H1 (cell line): ENCODE measurements around the gene DNAJC11. TPM values are rescaled to one million over a fixed set of nuclear protein-coding genes. Genes with fewer than 3 reads are reported as not detected.
A peak's percentile ranks its signal among the peaks of the same experiment; 100 is the strongest.

Source experiments
- CTCF ChIA-PET: fragments of 300-600 bp; sonication (Branson Sonifier 250); formaldehyde crosslinking; loops from one replicate; lab custom pipeline; 2021; ENCODE audit not compliant: partially characterized antibody; lab: Charles Lee
- POLR2A ChIA-PET: fragments of 300-600 bp; sonication (Branson Sonifier 250); formaldehyde crosslinking; loops from one replicate; lab custom pipeline; 2021; ENCODE audit warnings: inconsistent platforms; ENCODE audit not compliant: partially characterized antibody; lab: Charles Lee
- DNase-seq, 2 experiments: peaks; one replicate each; pipeline versions ENCODE4 v3.0.0 to v3.0.0-alpha.2; 2010 to 2022; ENCODE audit warnings: low spot score in 2 of 2, low read depth in 1 of 2, mixed read lengths in 1 of 2
- FAIRE-seq: peaks from 2 replicates; lab custom pipeline; 2011; peaks lifted over from hg19 to GRCh38; lab: Jason Lieb, UNC
- H2AFZ ChIP-seq: 2 replicates; pipeline ENCODE4 v1.8.1; 2012; ENCODE audit warnings: low read length, inconsistent platforms
- H2AK5ac ChIP-seq: 2 replicates; pipeline ENCODE4 v1.6.1; 2013; ENCODE audit warnings: low read depth, low read length
- H2BK120ac ChIP-seq: replicated peaks from 2 replicates; pipeline ENCODE3; 2013; ENCODE audit warnings: low read depth, low read length, inconsistent platforms
- H2BK12ac ChIP-seq: 2 replicates; pipeline ENCODE4 v1.6.1; 2013; ENCODE audit warnings: low read depth, low read length
- H2BK15ac ChIP-seq: 2 replicates; pipeline ENCODE4 v1.6.1; 2013; ENCODE audit warnings: low read length
- H2BK20ac ChIP-seq: 2 replicates; pipeline ENCODE4 v1.6.1; 2013; ENCODE audit warnings: low read length
- H2BK5ac ChIP-seq: 2 replicates; pipeline ENCODE4 v1.6.1; 2013; ENCODE audit warnings: low read depth, low read length
- H3K14ac ChIP-seq: 2 replicates; pipeline ENCODE4 v1.6.1; 2013; ENCODE audit warnings: inconsistent platforms; ENCODE audit not compliant: insufficient read length
- H3K18ac ChIP-seq: 2 replicates; pipeline ENCODE4 v1.6.1; 2013; ENCODE audit warnings: low read length; ENCODE audit errors: extremely low read depth
- H3K23ac ChIP-seq: 2 replicates; pipeline ENCODE4 v1.6.1; 2013; ENCODE audit warnings: inconsistent platforms; ENCODE audit not compliant: insufficient read length
- H3K23me2 ChIP-seq: 2 replicates; pipeline ENCODE4 v1.6.1; 2013; ENCODE audit warnings: low read depth, low read length
- H3K27ac ChIP-seq: 2 replicates; pipeline ENCODE4 v1.6.1; 2011; ENCODE audit warnings: low read depth, low read length, inconsistent platforms
- H3K27me3 ChIP-seq, 4 experiments: replicated peaks in 1 of 4; 1 replicate in 1 of 4; 2 replicates in 3 of 4; pipeline versions ENCODE4 v1.6.1 to v1.8.1; 2011 to 2013; ENCODE audit warnings: low read length in 3 of 4, mild to moderate bottlenecking in 3 of 4, inconsistent platforms in 2 of 4, mixed read lengths in 2 of 4, moderate library complexity in 1 of 4; ENCODE audit not compliant: control insufficient read depth in 3 of 4, insufficient read depth in 3 of 4; ENCODE audit errors: extremely low read depth in 1 of 4
- H3K36me3 ChIP-seq, 4 experiments: 2 replicates each; pipeline versions ENCODE4 v1.6.1 to v1.8.1; 2011 to 2013; ENCODE audit warnings: mild to moderate bottlenecking in 4 of 4, low read length in 3 of 4, moderate library complexity in 2 of 4, control low read depth in 1 of 4, inconsistent platforms in 1 of 4; ENCODE audit not compliant: insufficient read depth in 4 of 4, control insufficient read depth in 2 of 4
- H3K4ac ChIP-seq: replicated peaks from 2 replicates; pipeline ENCODE3; 2013; ENCODE audit warnings: low read length, low read depth, mixed read lengths, inconsistent platforms; ENCODE audit not compliant: insufficient read length
- H3K4me1 ChIP-seq, 4 experiments: replicated peaks in 1 of 4; 1 replicate in 1 of 4; 2 replicates in 3 of 4; pipeline versions ENCODE4 v1.6.1 to v1.8.1; 2011 to 2013; ENCODE audit warnings: low read length in 3 of 4, inconsistent platforms in 2 of 4, mixed read lengths in 1 of 4; ENCODE audit not compliant: insufficient read depth in 4 of 4, control insufficient read depth in 3 of 4
- H3K4me2 ChIP-seq, 2 experiments: 2 replicates each; pipeline versions ENCODE4 v1.6.1 to v1.8.1; 2011 to 2013; ENCODE audit warnings: low read depth in 2 of 2, low read length in 2 of 2, control low read depth in 1 of 2, inconsistent platforms in 1 of 2, mild to moderate bottlenecking in 1 of 2; ENCODE audit not compliant: insufficient read depth in 1 of 2
- H3K4me3 ChIP-seq, 4 experiments: fragments of 200-600, 300-600 bp in 1 of 4; sonication (generic), shearing (Covaris generic), sonication (Bioruptor Twin) in 1 of 4; 2 replicates each; pipeline versions ENCODE4 v1.5.1 to v1.8.1; 2011 to 2016; ENCODE audit warnings: low read length in 4 of 4, low read depth in 3 of 4, control low read depth in 2 of 4, inconsistent platforms in 2 of 4, mild to moderate bottlenecking in 2 of 4, mixed read lengths in 1 of 4, moderate library complexity in 1 of 4; ENCODE audit not compliant: insufficient read depth in 2 of 4; ENCODE audit errors: extremely low read depth in 1 of 4
- H3K56ac ChIP-seq: replicated peaks from 2 replicates; pipeline ENCODE3; 2013; ENCODE audit warnings: low read depth, mild to moderate bottlenecking, mixed read lengths, low read length, inconsistent platforms; ENCODE audit not compliant: insufficient read length
- H3K79me1 ChIP-seq: 2 replicates; pipeline ENCODE4 v1.6.1; 2013; ENCODE audit warnings: low read depth, low read length, control low read depth
- H3K79me2 ChIP-seq, 2 experiments: 2 replicates each; pipeline versions ENCODE4 v1.6.1 to v1.8.1; 2012 to 2013; ENCODE audit warnings: low read length in 2 of 2, mild to moderate bottlenecking in 2 of 2, inconsistent platforms in 1 of 2; ENCODE audit not compliant: insufficient read depth in 2 of 2, control insufficient read depth in 1 of 2
- H3K9ac ChIP-seq, 4 experiments: replicated peaks in 1 of 4; 1 replicate in 1 of 4; 2 replicates in 3 of 4; pipeline versions ENCODE4 v1.6.1 to v1.8.1; 2011 to 2013; ENCODE audit warnings: low read depth in 3 of 4, low read length in 3 of 4, control low read depth in 2 of 4, mild to moderate bottlenecking in 2 of 4, moderate library complexity in 2 of 4, inconsistent platforms in 1 of 4; ENCODE audit errors: extremely low read depth in 1 of 4
- H3K9me3 ChIP-seq, 2 experiments: 2 replicates each; pipeline versions ENCODE4 v1.6.1 to v1.8.1; 2012 to 2013; ENCODE audit warnings: mild to moderate bottlenecking in 2 of 2, moderate library complexity in 2 of 2, control low read depth in 1 of 2, inconsistent platforms in 1 of 2, low read depth in 1 of 2, low read length in 1 of 2, mixed read lengths in 1 of 2; ENCODE audit not compliant: insufficient read depth in 2 of 2
- H4K20me1 ChIP-seq, 2 experiments: replicated peaks in 1 of 2; 2 replicates each; pipeline versions ENCODE3 to v1.8.1; 2011 to 2013; ENCODE audit warnings: inconsistent platforms in 2 of 2, low read length in 2 of 2, mild to moderate bottlenecking in 1 of 2; ENCODE audit not compliant: insufficient read depth in 2 of 2, control insufficient read depth in 1 of 2
- H4K5ac ChIP-seq: 2 replicates; pipeline ENCODE4 v1.6.1; 2013; ENCODE audit warnings: low read length, low read depth, mixed read lengths, inconsistent platforms; ENCODE audit not compliant: insufficient read length
- H4K8ac ChIP-seq: 2 replicates; pipeline ENCODE4 v1.8.0; 2013; ENCODE audit warnings: mild to moderate bottlenecking, moderate library complexity, low read length, inconsistent platforms; ENCODE audit not compliant: insufficient read depth; ENCODE audit errors: extremely low read depth
- H4K91ac ChIP-seq: replicated peaks from 2 replicates; pipeline ENCODE3; 2013; ENCODE audit warnings: low read length, mixed read lengths, inconsistent platforms; ENCODE audit not compliant: insufficient read length
- ASH2L ChIP-seq: fragments of 200-600, 300-600 bp; sonication (generic); IDR thresholded peaks from one replicate; pipeline ENCODE4 v1.7.1; 2017; ENCODE audit warnings: low read length
- ATF3 ChIP-seq: IDR thresholded peaks from 2 replicates; pipeline ENCODE4 v1.6.1; 2011; ENCODE audit warnings: low read depth, mild to moderate bottlenecking, low read length; ENCODE audit not compliant: insufficient read depth
- BRCA1 ChIP-seq: IDR thresholded peaks from 2 replicates; pipeline ENCODE4 v1.6.1; 2012; ENCODE audit warnings: low read depth, low read length, improper control_type of control experiment
- CREB1 ChIP-seq: IDR thresholded peaks from 2 replicates; pipeline ENCODE4 v1.6.1; 2012; ENCODE audit warnings: inconsistent platforms
- GABPA ChIP-seq: IDR thresholded peaks from 2 replicates; pipeline ENCODE4 v1.6.1; 2011; ENCODE audit warnings: mild to moderate bottlenecking, low read length, moderate library complexity, borderline replicate concordance; ENCODE audit not compliant: insufficient read depth
- HDAC6 ChIP-seq: IDR thresholded peaks from one replicate; pipeline ENCODE4 v1.7.1; 2012; ENCODE audit warnings: low read depth, mild to moderate bottlenecking, inconsistent platforms, low read length, moderate library complexity
- JUN ChIP-seq: IDR thresholded peaks from 2 replicates; pipeline ENCODE4 v1.6.1; 2011; ENCODE audit warnings: low read depth, mild to moderate bottlenecking, improper control_type of control experiment, low read length
- NRF1 ChIP-seq: IDR thresholded peaks from 2 replicates; pipeline ENCODE4 v1.6.1; 2011; ENCODE audit warnings: mild to moderate bottlenecking, low read depth, low read length, improper control_type of control experiment
- SAP30 ChIP-seq: fragments of 300-600 bp; sonication (generic); IDR thresholded peaks from 2 replicates; pipeline ENCODE4 v1.7.1; 2012; ENCODE audit warnings: low read length, moderate library complexity, mild to moderate bottlenecking, inconsistent platforms; ENCODE audit not compliant: insufficient read depth, insufficient replicate concordance
- SIN3A ChIP-seq, 2 experiments: IDR thresholded peaks in 1 of 2; conservative IDR thresholded peaks in 1 of 2; 2 replicates each; pipeline ENCODE4 v1.6.1; 2011 to 2012; ENCODE audit warnings: low read length in 2 of 2, improper control_type of control experiment in 1 of 2, low read depth in 1 of 2, mild to moderate bottlenecking in 1 of 2
- TAF1 ChIP-seq: IDR thresholded peaks from 2 replicates; pipeline ENCODE4 v1.6.1; 2011; ENCODE audit warnings: mild to moderate bottlenecking, low read depth, low read length
- WGBS, 2 experiments: shearing (Covaris generic) in 1 of 2; methylation state at CpG; one replicate each; pipeline versions ENCODE4 v1.1.6 to v1.1.7; 2013 to 2015; ENCODE audit warnings: low lambda C conversion rate in 2 of 2, mixed read lengths in 2 of 2, inconsistent platforms in 1 of 2, low coverage in 1 of 2, missing lambda C conversion rate in 1 of 2; ENCODE audit not compliant: insufficient replicate concordance in 2 of 2, insufficient coverage in 1 of 2, insufficient read length in 1 of 2; ENCODE audit errors: extremely low coverage in 1 of 2, missing lambda C conversion rate in 1 of 2; 5-methylcytosine and 5-hydroxymethylcytosine counted together
- polyA plus RNA-seq, 7 experiments: library from polyadenylated mRNA; depleted of rRNA in 3 of 7; stranded (reverse) in 5 of 7; unstranded in 2 of 7; fragments of >200 nt in 5 of 7; fragments of 200-250 nt in 2 of 7; gene quantifications; 1 replicate in 5 of 7; 2 replicates in 1 of 7; 4 replicates in 1 of 7; pipeline versions ENCODE4 v1.2.1 to v1.2.3, GENCODE V29; 2011 to 2013; ENCODE audit warnings: missing spikeins in 2 of 7, mixed read lengths in 2 of 7
- total RNA-seq: library from RNA; stranded (reverse); fragmentation: NEBNext Ultra II Directional; extraction: Animal tissue kit (Norgen Biotek cat#: 25700); gene quantifications from 2 replicates; pipeline ENCODE4 v1.2.1, GENCODE V29; 2021

DNAJC11 gene
- total and polyA plus RNA-seq, 2 of the 8 experiments (the other 6 are each of a cell fraction or from before 2014, with no cell fraction given) = 43.9 to 90.9 TPM

DNA sequence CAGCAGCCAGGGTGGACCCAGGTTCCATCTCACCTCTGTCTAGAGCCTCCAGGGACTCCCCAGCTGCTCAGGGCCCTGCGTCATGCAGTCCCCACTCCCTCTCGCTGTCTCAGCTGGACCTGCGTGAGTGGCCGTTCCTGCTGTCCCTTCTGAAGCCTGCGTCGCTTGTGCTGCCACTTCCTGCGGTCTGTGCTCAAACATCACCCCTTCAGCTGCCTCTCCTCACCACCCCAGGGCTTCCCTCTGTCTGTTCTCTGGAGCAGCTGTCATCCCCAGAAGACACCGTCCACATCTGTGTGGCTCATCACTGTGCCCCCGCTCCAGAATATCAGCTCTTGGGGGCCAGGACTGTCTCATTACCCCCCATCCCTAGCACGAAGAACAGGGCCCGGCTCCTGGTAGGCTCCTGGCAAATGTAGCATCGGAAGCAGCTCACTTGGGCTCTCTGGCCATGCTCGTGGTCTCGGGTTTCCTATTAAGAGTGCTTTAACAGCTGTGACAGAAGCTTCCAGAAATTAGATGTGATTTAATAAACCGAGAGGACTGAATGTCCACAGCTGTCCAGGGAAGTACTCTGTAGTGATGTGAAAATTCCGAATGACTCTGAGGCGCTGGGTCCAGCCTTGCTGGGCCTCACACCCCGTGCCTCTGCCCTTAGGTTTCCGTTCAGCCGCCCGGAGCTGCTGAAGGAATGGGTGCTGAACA is 73.6 kb downstream of the DNAJC11 start:
- peaks cover 0 to 27% (median 3%) of the 10 kb centered on the region in 4 experiments; a peak in 5 of 8 replicates for H3K36me3 ChIP-seq
- H3K56ac ChIP-seq = no peak overlapping the region
- H3K18ac ChIP-seq = no peak overlapping the region
- H3K4me1 ChIP-seq = 0 out of 7 replicates have a peak, but pooled peaks cover 0 to 2% (median 0%) of the 10 kb centered on the region in 4 experiments
- peak overlapping the region; percentile 44; the same call in 1 of the 2 replicates for H2BK5ac ChIP-seq
- WGBS, 2 experiments = 91% methylated on average over 21 of the region's 21 CpGs; no CpG with 5 or more reads in 1 of the 2 experiments
- no peak overlapping the region for H4K91ac ChIP-seq
- peaks cover 2% of the 10 kb centered on the region; the same call in 1 of the 2 replicates for H3K79me1 ChIP-seq
- H3K27ac ChIP-seq = no peak overlapping the region
- H3K27me3 ChIP-seq = no peaks in the 10 kb centered on the region
- no peak overlapping the region for H3K4me3 ChIP-seq
- H2AK5ac ChIP-seq = no peak overlapping the region
- H2BK12ac ChIP-seq = no peak overlapping the region
- no peak overlapping the region for H4K5ac ChIP-seq
- no peak overlapping the region for H3K4ac ChIP-seq
- H3K23me2 ChIP-seq = no peaks in the 10 kb centered on the region; the same call in 1 of the 2 replicates
- FAIRE-seq (no peak), DNase-seq (no peak)
- no peaks in the 10 kb centered on the region for H3K9me3 ChIP-seq
- ChIA-PET POLR2A (interaction anchor here (0.8 to 14.3 kb wide), 2 partner anchors 10 to 28 kb away, joined by 3 to 175 read pairs; partner anchors contain the start of gene KLHL21), CTCF (interaction anchor here (0.8 to 2.7 kb wide), 5 partner anchors 9 to 30 kb away, joined by 3 to 10 read pairs (median 3); no protein-coding TSS in a partner anchor)
- H4K20me1 ChIP-seq = peaks cover 5 to 14% of the 10 kb centered on the region in 2 experiments
- H4K8ac ChIP-seq = no peak overlapping the region; the same call in 1 of the 2 replicates
- no peak overlapping the region for H2AFZ ChIP-seq
- H3K14ac ChIP-seq = no peak overlapping the region
- H3K4me2 ChIP-seq = no peak overlapping the region
- no peak overlapping the region for H3K23ac ChIP-seq
- H2BK120ac ChIP-seq = no peak overlapping the region
- peaks cover 0 to 13% of the 10 kb centered on the region in 2 experiments; a peak in 3 of 4 replicates for H3K79me2 ChIP-seq
- H2BK15ac ChIP-seq = no peak overlapping the region
- H2BK20ac ChIP-seq = no peak overlapping the region
- H3K9ac ChIP-seq = peak overlapping the region in 1 of 4 experiments; percentile 18; a peak in 1 of 7 replicates
- TF ChIP-seq HDAC6 (no peak), SIN3A (conservative IDR thresholded peaks at IDR 0.05 in 1 of 2, IDR thresholded peaks at IDR 0.05 in 1 of 2; ENCODE audit: low read depth in 1 of 2, low read length in 2 of 2) (no peak), CREB1 (no peak), NRF1 (no peak), TAF1 (no peak), BRCA1 (no peak), ATF3 (no peak), ASH2L (no peak), SAP30 (no peak), JUN (no peak), GABPA (no peak)
